Fibroblast of lung (primary cell): ENCODE results near the gene EMILIN2.

Experiments
- EZH2 ChIP-seq: IDR thresholded peaks from 2 replicates; pipeline ENCODE4 v1.5.1; 2012; ENCODE audit warnings: low read length, control low read depth, mild to moderate bottlenecking; ENCODE audit errors: missing control alignments
- TF ChIP-seq, protein P1 (sequence below), 2 donors: IDR thresholded peaks in 1 of 2; conservative IDR thresholded peaks in 1 of 2; 1 replicate in 1 of 2; 2 replicates in 1 of 2; pipeline ENCODE4 v1.5.1; 2011 to 2012; ENCODE audit warnings: low read length in 2 of 2, control low read depth in 1 of 2, inconsistent platforms in 1 of 2, low read depth in 1 of 2, mild to moderate bottlenecking in 1 of 2

- no peak for TF ChIP-seq EZH2
- TF ChIP-seq, protein P1, sequence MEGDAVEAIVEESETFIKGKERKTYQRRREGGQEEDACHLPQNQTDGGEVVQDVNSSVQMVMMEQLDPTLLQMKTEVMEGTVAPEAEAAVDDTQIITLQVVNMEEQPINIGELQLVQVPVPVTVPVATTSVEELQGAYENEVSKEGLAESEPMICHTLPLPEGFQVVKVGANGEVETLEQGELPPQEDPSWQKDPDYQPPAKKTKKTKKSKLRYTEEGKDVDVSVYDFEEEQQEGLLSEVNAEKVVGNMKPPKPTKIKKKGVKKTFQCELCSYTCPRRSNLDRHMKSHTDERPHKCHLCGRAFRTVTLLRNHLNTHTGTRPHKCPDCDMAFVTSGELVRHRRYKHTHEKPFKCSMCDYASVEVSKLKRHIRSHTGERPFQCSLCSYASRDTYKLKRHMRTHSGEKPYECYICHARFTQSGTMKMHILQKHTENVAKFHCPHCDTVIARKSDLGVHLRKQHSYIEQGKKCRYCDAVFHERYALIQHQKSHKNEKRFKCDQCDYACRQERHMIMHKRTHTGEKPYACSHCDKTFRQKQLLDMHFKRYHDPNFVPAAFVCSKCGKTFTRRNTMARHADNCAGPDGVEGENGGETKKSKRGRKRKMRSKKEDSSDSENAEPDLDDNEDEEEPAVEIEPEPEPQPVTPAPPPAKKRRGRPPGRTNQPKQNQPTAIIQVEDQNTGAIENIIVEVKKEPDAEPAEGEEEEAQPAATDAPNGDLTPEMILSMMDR (conservative IDR thresholded peaks at IDR 0.05 in 1 of 2, IDR thresholded peaks at IDR 0.05 in 1 of 2; ENCODE audit: low read depth in 1 of 2, low read length in 2 of 2), result no peak
Observed at GRCh38 chr18:2840521-2840920, 6.3 kb upstream of the EMILIN2 start.
